HepG2 (cell line): ENCODE results near the gene BORCS5. TPM values are rescaled to one million over a fixed set of nuclear protein-coding genes. Genes with fewer than 3 reads are reported as not detected.
A peak's percentile ranks its signal among the peaks of the same experiment; 100 is the strongest.

Experiments
- CTCF ChIP-seq: sonication (generic); formaldehyde crosslinking; IDR thresholded peaks from 2 replicates; pipeline ENCODE4 v1.5.0; 2020; ENCODE audit warnings: mild to moderate bottlenecking, missing genetic modification reagents, moderate library complexity
- GLI4 ChIP-seq: sonication (generic); formaldehyde crosslinking; IDR thresholded peaks from 2 replicates; pipeline ENCODE4 v1.5.1; 2020; ENCODE audit warnings: missing genetic modification reagents, mild to moderate bottlenecking, moderate library complexity, borderline replicate concordance
- HMG20A ChIP-seq: IDR thresholded peaks from 2 replicates; pipeline ENCODE4 v1.6.1; 2016; ENCODE audit warnings: borderline replicate concordance
- HOXD1 ChIP-seq: sonication (generic); formaldehyde crosslinking; IDR thresholded peaks from 2 replicates; pipeline ENCODE4 v1.5.0; 2020; ENCODE audit warnings: missing genetic modification reagents
- LRRFIP1 ChIP-seq: sonication (generic); formaldehyde crosslinking; conservative IDR thresholded peaks from 2 replicates; pipeline ENCODE4 v1.4.0; 2020; ENCODE audit warnings: missing genetic modification reagents
- MBNL3 ChIP-seq: fragments of 250-450 bp; sonication (Bioruptor Pico); conservative IDR thresholded peaks from 2 replicates; pipeline ENCODE4 v1.8.0; 2022; ENCODE audit warnings: mild to moderate bottlenecking, inconsistent platforms
- MIXL1 ChIP-seq: IDR thresholded peaks from 2 replicates; pipeline ENCODE4 v1.6.1; 2016
- MYPOP ChIP-seq: sonication (generic); formaldehyde crosslinking; IDR thresholded peaks from 2 replicates; pipeline ENCODE4 v1.8.1; 2023; ENCODE audit warnings: mild to moderate bottlenecking, moderate library complexity, missing genetic modification reagents
- PRMT3 ChIP-seq: sonication (generic); formaldehyde crosslinking; IDR thresholded peaks from 2 replicates; pipeline ENCODE4 v1.8.1; 2022; ENCODE audit warnings: low read depth, mild to moderate bottlenecking, moderate library complexity, missing genetic modification reagents, borderline replicate concordance
- TOPORS ChIP-seq: sonication (generic); formaldehyde crosslinking; IDR thresholded peaks from 2 replicates; pipeline ENCODE4 v1.8.0; 2023; ENCODE audit warnings: mild to moderate bottlenecking, missing genetic modification reagents
- ZBED4 ChIP-seq: sonication (generic); formaldehyde crosslinking; IDR thresholded peaks from 2 replicates; pipeline ENCODE4 v1.4.0; 2020; ENCODE audit warnings: missing genetic modification reagents, borderline replicate concordance
- ZHX1 ChIP-seq: sonication (generic); formaldehyde crosslinking; IDR thresholded peaks from 2 replicates; pipeline ENCODE4 v1.8.1; 2022; ENCODE audit warnings: low read depth, mild to moderate bottlenecking, missing genetic modification reagents
- ZNF331 ChIP-seq: sonication (generic); formaldehyde crosslinking; IDR thresholded peaks from 2 replicates; pipeline ENCODE4 v1.4.0; 2020; ENCODE audit warnings: missing genetic modification reagents
- ZNF678 ChIP-seq: sonication (generic); formaldehyde crosslinking; IDR thresholded peaks from 2 replicates; pipeline ENCODE4 v1.4.0; 2020; ENCODE audit warnings: mild to moderate bottlenecking, missing genetic modification reagents
- ZNF749 ChIP-seq: sonication (generic); formaldehyde crosslinking; IDR thresholded peaks from 2 replicates; pipeline ENCODE4 v1.8.0; 2022; ENCODE audit warnings: mild to moderate bottlenecking, missing genetic modification reagents, moderate library complexity, borderline replicate concordance
- polyA plus RNA-seq, 8 experiments: library from polyadenylated mRNA; depleted of rRNA in 3 of 8; stranded (reverse) in 7 of 8; unstranded in 1 of 8; fragments of >200 nt; fragmentation: Illumina TruSeq in 4 of 8; extraction: Trizol in 4 of 8; gene quantifications; 2 replicates each; pipeline versions ENCODE4 v1.2.1 to v1.2.3, GENCODE V29; 2011 to 2016; ENCODE audit warnings: low read depth in 4 of 8, missing spikeins in 1 of 8, mixed read lengths in 1 of 8; ENCODE audit not compliant: insufficient read depth in 1 of 8
- total RNA-seq, 5 experiments: library from RNA; depleted of rRNA; stranded (reverse); fragments of >200 nt; fragmentation: Illumina TruSeq; extraction: Trizol; gene quantifications; 2 replicates each; pipeline ENCODE4 v1.2.3, GENCODE V29; 2016; ENCODE audit warnings: low read depth in 1 of 5

BORCS5 gene
- total and polyA plus RNA-seq, 2 of the 13 experiments (the other 11 are each of a cell fraction or from before 2014, with no cell fraction given) = 3.9 to 4.7 TPM

- TF ChIP-seq HMG20A (CRISPR knock-in tag) = no peak; the same call in 1 of the 2 replicates
- no peak for TF ChIP-seq LRRFIP1 (CRISPR knock-in tag)
- 0 out of 2 replicates have a peak, but pooled peaks have one; percentile 73 for TF ChIP-seq ZNF749 (CRISPR knock-in tag)
- TF ChIP-seq MIXL1 = no peak
- peak; percentile 78; the same call in 1 of the 2 replicates for TF ChIP-seq MYPOP (CRISPR knock-in tag)
- TF ChIP-seq TOPORS (CRISPR knock-in tag) = peak; percentile 69; the same call in 1 of the 2 replicates
- peak; percentile 19; the same call in 1 of the 2 replicates for TF ChIP-seq HOXD1
- 0 out of 2 replicates have a peak, but pooled peaks have one; percentile 44 for TF ChIP-seq ZNF678
- peak; percentile 37; the same call in 1 of the 2 replicates for TF ChIP-seq ZBED4 (CRISPR knock-in tag)
- peak; percentile 77 for TF ChIP-seq CTCF (CRISPR knock-in tag)
- TF ChIP-seq ZNF331 = peak; percentile 65; the same call in 1 of the 2 replicates
- TF ChIP-seq GLI4 = no peak; the same call in 1 of the 2 replicates
- no peak for TF ChIP-seq MBNL3
- TF ChIP-seq ZHX1 = 0 out of 2 replicates have a peak, but pooled peaks have one; percentile 48
- no peak for TF ChIP-seq PRMT3
Measured at GRCh38 chr12:12356896-12357718, at the start of gene BORCS5 (continued).
